ENCODE data around the gene LTO1.

Gene LTO1

DNA sequence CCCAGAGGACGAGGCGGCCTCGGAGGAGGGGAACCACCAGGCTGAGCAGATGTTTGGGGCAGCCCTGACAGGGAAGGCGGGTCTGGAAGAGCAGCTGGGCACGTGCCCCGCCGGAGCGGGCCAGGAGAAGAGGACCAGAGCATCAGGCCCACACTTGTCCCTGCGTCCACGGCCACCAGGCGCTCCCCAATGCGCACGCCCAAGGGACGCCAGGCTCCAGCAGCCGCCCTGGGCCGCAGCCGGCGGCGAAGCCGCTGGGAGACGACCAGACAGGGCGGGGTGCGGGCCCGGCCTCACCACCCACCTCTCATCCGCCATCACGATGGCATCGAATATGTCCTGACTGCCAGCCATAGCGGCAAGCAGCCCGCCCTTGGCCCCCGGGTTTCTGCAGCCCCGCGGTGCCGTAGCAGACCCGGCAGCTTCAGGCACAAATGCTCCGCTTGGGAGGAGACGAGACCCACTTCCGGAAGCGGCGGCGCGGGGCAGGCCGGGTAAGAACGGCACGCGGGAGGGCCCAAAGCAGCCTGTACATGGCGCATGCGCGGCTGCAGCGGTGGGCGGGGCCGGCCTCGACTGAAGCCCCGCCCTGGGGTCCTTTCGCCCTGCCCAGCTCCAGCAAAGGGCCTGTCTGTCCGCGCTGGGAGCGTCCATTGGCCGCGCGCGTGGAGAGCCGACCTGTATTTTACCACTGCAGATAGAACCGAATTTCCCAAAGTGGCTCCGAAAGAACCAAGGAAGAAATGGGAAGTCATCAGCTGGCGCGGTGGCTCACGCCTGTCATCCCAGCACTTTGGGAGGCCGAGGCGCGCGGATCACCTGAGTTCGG, at the start of gene LTO1:
LTO1 (minus strand) TSS at position 468 of the 829 bp plus-strand sequence; CDS start at position 354, 114 bp downstream.
- peak; percentile 96 for DNase-seq

DNA sequence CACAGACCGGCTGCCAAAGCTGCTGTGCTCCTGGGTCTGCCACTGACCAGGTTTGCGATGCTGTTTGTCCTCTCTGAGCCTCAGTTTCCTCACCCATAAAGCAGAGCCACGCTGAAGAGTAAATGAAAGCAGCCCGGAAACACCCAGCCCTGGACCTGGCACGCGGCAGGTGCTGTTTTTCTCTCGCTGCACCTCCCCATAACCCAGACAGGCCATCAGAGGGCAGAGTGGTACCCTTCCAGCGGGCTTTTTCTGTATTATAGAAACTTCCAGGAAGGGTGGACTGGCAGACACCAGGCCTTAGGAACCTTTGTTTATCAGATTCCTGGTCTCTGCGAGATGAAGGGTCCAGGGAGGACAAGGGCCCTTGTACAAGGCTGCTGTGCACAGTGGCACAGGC, 46.6 kb upstream of the LTO1 start:
- DNase-seq: no peak

DNA sequence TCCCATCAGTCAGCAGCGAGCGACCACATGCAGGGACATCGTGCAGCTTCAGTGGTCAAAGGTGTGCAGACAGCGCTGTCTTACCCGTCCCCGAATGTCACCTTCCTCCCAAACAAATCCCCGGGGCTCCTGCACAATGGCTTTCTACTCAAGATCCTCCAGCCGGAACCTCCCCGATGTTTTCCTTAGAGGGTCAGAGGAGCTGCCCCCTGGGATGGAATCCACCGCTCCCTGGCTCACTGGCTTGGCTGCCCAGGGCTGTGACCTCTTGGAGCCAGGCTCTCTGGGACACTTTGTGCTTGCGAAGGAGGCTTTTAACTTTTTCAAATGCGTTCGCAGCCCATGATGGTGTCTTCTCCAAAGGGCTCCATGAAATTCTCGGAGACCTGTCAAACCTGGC, 46.0 kb upstream of the LTO1 start:
- DNase-seq: no peak

DNA sequence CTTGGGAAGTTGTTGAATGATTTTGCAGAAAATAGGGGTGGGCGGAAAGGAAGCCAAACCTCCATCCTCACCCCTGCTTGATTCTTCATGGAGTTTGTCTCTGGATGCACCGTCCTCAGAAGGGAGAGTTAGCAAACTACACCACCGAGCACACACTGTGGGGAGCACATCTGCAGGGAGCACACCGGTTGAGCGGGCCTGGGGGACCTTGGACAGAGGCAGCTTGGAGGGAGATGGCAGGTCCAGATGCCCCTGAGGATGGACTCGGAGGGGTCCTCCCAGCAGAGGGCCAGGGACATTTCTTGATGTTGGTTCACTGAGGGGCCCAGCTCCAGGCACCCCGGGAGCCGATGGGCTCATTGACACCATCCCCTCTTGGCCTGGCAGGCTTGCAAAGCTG, 43.8 kb upstream of the LTO1 start:
- DNase-seq: no peak

DNA sequence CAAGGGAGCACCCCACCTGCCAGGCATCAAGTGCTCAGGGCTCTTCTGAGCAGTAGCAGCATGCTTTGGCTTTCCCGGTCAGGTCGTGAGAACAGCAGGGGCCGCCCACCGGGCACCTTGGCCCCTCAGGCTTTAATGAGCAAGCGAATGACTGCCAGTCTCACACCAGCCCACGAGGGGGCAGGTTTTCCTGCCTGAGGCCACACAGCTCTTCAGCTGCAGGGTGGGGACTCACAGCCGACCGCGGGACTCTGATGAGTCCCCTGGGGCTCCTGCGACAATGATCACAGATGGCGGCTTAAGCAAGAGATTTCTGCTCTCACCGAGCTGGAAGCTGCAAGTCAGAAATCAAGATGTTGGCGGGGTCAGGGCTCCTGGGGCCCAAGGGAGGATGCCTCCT, 43.0 kb upstream of the LTO1 start:
- no peak for DNase-seq

DNA sequence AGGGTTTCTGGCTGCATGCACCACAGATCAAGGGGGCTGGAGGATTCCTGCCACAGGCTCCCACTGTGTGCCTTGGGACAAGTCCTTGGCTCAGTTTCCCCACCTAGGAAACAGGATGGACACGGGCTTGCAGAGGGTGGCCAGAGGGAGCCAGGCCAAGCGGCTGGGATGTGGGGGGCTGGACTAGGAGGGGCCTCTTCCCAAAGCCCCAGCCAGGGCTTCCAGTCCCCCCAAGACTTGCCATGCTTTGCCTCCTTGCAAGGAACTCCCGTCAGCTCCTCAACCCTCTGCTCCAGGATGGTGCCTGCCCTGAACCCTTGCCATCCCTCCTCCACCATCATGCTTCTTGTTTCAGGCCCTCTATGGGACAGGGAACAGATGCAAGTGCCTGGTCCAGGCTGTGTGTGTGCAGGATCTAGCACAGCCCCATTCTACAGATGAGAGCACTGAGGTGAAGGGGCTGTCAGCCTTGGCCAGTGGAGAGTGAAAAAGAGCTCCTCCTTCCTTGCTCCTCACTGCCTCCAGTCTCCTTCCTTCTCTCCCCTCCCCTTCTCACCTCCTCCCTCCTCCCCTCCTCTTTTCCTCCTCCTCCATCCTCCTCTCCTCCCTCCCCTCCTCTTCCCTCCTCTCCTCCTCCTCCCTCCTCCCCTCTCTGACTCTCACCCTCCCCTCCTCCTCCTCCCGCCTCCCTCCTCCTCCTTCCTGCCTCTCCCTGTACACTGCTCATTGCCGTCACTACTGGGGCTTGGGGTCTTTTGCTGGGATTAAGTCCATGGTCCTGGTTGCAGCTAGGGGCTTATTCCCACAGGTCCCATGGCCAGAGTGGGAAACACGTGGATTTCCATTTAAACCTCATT, 42.0 kb upstream of the LTO1 start:
- no peak for DNase-seq

- no peak for DNase-seq
These were observed 40.9 kb upstream of the LTO1 start for GRCh38 chr11:69716099-69716498.

- DNase-seq: no peak
These were observed 40.3 kb upstream of the LTO1 start for GRCh38 chr11:69715446-69715845.

DNA sequence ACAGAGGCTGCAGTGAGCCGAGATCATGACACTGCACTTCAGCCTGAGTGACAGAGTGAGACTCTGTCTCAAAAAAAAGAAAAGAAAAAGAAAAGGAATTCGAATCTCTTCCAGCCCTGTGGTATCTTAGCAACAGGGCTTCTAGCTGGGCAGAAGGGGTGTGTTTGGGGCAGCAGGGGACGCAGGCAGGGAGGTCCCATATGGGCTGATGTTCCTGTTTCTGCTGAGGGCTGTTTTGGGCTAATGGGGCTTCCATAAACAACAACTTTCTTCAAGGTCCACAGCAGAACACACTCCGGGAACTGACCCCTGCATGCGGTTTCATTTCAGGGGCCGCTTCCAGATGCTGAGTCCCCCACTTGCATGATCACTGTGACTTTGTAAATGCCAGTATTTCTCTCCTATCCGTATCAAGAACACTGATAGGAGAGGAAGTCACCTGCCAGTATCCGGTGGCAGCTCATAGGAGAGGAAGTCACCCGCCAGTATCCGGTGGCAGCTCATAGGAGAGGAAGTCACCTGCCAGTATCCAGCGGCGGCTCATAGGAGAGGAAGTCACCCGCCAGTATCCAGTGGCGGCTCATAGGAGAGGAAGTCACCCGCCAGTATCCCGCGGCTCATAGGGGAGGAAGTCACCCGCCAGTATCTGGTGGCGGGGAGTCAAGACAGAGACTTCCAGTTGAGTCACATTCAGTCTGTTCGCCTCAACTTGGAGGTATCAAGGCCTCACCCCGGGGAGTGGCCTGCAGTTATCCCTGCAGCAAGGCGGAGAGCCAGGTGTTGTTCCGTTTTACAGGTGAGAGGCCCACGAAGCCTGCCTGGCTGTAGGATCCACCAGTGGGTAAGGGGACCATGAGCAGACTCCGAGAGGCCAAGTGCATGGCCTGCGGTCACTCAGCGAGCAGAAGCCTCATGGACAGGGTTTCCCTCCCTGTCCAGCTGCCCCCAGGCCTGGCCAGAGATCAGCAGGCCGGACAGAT, 37.0 kb upstream of the LTO1 start:
- DNase-seq: no peak

GRCh38 chr11:69708736-69709401, 33.7 kb upstream of the LTO1 start:
- no peak for DNase-seq

DNA sequence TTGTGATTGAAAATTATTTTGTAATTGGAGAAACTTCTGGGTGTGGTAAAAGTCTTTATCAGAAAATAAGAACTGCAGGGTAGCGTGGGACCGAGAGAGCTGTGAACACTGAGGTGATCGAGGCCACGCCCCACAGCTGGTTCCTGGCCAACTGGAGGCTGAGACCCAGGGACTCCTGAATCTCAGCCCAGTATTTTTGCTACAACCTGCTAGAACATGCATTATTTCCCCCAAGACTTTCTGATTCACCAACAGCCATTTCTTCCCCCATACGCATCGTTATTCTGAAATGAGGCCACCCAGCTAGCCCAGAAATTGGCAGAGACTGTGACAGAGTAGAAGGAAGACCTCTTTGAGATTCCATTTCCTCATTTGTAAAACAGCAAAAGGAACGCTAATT, 32.0 kb upstream of the LTO1 start:
- DNase-seq: no peak

DNA sequence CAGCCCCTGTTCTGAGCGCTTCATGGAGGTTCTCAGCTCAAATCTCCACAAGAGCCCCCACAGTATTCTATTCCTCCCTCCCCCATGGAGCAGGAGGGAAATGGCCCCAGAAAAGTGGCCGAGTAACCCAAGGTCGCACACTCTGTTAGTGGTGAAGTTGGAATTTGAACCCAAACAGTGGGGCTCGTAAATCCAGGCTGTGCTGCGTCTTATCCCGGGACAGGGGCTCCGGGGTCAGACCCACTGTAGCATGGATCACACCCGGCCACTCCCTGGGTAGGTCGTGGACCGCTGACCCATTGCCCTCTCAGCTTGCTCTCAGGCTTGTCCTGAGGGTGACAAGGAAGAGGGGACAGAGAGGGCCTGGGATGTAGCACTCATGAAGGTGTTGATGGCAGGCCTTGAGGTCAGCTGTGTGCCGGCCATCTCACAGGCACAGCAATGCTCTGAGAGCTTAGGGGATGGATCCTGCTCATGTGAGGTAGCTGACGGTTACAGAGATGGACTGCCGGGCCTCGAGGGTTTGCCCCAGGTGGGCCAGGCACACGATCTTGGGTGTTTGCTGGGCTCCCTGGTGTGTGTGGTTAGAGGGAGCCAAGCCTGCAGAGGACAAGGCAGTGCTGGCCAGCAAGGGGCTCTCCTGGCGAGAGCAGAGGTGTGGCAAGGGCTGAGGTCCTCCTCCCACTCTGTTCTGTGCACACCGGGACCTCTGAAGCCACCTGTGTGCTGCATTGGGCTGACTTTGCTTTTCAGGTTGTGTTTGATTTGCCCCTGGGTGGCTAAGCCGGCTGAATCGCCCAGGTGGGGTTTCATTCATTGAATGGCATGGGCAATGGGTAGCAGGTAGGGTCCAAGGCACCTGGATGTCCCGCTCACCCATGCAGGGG, 31.0 kb upstream of the LTO1 start:
- DNase-seq: no peak

- no peak for DNase-seq
These were observed 30.2 kb upstream of the LTO1 start for GRCh38 chr11:69705351-69705811.

- DNase-seq: no peak
These were observed 29.5 kb upstream of the LTO1 start for GRCh38 chr11:69704508-69705253.

DNA sequence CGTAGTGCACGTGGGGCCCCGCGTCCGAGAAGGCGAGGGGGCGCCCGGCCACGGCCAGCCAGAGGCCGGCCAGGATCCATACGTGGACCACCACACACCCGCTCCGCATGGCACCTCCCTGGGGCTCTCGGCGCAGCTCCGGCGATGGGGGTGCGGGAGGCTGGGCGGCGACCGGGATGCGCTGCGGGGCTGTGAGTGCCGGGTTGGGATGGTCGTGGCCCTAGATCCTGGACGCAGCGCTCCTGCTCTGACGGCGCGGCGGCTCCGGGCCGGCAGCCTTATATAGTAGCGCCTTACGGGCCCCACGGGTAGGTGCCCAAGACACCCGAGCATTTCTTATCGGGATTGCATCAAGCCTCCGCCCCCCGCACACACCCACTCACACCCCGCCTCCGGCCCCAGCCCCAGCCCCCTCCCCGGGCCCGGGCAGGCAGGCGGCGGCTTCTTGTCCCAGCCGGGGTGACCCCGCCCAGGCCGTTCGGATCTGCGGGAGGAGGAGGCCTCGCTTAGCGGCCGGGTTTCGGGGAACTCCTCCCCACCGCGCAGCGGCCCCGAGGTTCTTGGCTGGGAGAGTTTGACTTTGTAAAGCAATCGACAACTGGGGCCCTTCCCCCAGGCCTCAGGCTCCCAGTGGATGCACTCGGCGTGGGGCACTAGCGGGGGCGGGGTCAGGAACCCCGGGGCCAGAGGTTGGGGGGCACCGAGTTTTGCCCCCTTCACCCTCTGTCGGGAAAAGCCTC, 28.8 kb upstream of the LTO1 start, which contains the start of gene FGF19:
FGF19 (minus strand) TSS at position 255 of the 740 bp plus-strand sequence; CDS start at position 109, 146 bp downstream.
- DNase-seq: no peak

DNA sequence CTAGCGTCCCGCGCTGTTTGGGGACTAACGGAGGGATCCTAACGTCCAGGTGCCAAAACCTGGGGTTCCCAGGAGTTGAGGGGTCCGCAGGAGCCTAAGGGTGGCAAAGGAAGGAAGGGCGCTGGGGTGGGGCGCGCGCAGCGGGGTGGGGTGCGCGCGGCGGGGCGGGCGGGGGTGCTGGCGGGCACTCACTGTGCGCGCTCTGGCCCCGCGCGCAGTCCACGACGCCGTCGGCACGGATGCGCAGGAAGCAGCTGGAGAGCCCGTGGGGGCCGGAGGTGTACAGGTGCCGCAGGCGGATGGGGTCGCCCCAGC, 28.3 kb upstream of the LTO1 start:
- DNase-seq: no peak

DNA sequence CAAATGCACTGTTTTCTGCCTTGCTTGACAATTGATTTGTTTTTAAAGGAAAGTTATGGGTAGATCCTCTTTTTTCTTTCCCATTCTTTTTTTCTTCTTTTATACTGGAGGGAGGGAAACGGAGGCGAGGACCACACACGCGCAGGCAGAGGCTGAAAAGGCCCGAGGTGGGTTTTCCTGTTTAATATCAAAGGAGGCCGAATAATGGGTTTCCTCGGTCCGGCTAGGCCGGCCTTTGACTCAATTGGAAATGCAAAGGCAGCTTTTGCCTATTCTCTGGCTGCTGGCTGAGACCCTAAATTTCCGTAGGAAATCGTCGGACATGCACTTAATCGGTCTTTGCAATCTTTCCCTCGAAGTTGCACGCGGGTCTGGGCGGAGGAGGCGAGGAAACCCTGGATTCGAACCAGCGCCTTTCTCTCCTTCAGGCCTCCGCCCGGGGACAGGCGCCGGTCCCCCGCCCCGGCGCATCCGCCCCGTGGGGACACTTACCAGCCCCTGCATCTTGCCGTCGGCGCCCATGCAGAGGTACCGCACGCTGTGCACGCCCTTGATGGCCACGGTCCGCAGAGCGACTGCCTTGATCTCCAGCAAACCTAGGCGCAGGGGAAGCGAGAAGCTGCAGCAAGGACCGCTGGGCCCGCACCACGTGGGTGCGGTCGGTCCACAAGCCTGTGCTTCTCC, 27.8 kb upstream of the LTO1 start:
- DNase-seq: no peak

DNA sequence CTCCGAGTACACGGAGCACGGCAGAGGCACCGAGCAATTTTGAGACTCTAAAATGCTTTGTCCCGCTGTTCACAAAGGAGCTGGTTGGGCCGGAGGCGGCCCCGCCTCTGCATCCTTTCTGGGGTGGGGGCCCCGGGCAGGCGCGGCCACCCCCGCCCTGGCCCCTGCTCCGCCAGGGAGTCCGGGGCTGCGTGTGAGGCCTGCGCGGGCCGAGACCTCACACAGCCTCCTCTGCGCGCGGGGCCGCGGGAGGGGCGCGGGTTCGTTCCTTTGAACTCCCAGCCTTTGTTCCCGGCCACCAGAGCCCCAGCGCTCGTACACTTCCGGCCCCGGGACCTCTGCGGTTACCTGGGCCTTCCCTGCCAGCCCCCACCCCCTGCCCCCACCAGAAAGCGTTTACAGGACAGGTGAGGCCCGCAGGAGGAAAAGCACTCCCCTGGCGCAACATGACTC, 27.1 kb upstream of the LTO1 start:
- no peak for DNase-seq
